HCT116 (cell line): ENCODE data around the gene EID2B.

Experiments
- POLR2A ChIP-seq: IDR thresholded peaks from 2 replicates; pipeline ENCODE4 v1.7.0; 2011; ENCODE audit warnings: borderline replicate concordance; ENCODE audit not compliant: insufficient read depth, insufficient read length; ENCODE audit errors: extremely low read depth
- SIN3A ChIP-seq: IDR thresholded peaks from 2 replicates; pipeline ENCODE4 v1.6.1; 2012; ENCODE audit warnings: low read depth

GRCh38 chr19:39512988-39513387 is 19.7 kb downstream of the EID2B start:
- TF ChIP-seq SIN3A, result no peak
- TF ChIP-seq POLR2A, result no peak
